ENCODE measurements around the gene SCN8A. TPM values are rescaled to one million over a fixed set of nuclear protein-coding genes. Genes with fewer than 3 reads are reported as not detected.

The SCN8A gene
- total and polyA plus RNA-seq, 2 donors: 0.21 to 0.57 TPM

DNA sequence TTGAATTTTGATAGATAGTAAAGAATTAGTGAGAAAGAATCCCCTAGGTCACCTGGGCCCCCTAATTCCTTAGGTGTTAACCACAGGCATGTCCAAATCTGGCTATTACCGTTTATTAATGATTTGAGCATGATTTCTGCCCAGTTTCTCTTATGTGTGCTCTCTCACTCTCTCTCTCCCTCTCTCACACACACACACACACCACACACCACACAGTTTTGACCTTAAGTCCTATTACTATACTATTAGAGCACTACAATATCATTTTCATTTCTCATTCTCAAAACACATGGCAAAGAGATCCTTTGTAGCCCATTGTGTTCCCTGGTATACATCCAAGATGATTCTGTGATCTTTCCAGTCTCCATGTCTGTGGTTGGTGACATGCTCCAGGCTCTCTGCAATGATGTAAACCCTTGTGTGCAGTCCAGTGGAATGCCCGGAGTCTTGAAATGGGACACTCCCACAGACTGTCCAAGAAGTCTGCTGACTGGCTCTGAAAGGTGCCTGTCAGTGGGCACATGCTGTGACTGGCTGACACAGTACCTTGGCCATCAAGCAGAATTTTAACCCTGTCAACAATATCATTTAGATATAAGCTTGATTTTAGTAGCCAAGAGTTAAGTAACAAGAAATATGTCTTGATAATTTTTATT lies 161.3 kb downstream of the SCN8A start:
- Histone ChIP-seq H3K9me3 (ENCODE audit: control insufficient read depth in 2 of 2, insufficient read depth in 1 of 2, low read length in 1 of 2) (no peaks in the 10 kb centered on the region), H3K36me3 (ENCODE audit: control insufficient read depth in 2 of 2, insufficient read depth in 2 of 2, low read length in 1 of 2) (no peaks in the 10 kb centered on the region), H3K4me3 (ENCODE audit: low read length in 2 of 2) (no peak overlapping the region), H3K4me1 (ENCODE audit: control insufficient read depth in 2 of 2, insufficient read depth in 2 of 2, low read length in 2 of 2) (no peaks in the 10 kb centered on the region), H3K27ac (ENCODE audit: low read depth in 1 of 2, low read length in 1 of 2) (no peak overlapping the region), H3K27me3 (ENCODE audit: control insufficient read depth in 2 of 2, insufficient read depth in 1 of 2, low read length in 1 of 2) (no peaks in the 10 kb centered on the region)
- no peak for DNase-seq (ENCODE audit: low read depth in 6 of 9, low spot score in 9 of 9)
- 93% methylated on average over 2 of the region's 2 CpGs for WGBS

GRCh38 chr12:51753980-51754675 lies 163.1 kb downstream of the SCN8A start:
- H3K27me3 ChIP-seq (ENCODE audit: control insufficient read depth in 2 of 2, insufficient read depth in 1 of 2, low read length in 1 of 2): no peaks in the 10 kb centered on the region
- no peaks in the 10 kb centered on the region for H3K9me3 ChIP-seq (ENCODE audit: control insufficient read depth in 2 of 2, insufficient read depth in 1 of 2, low read length in 1 of 2)
- no peak overlapping the region for H3K4me3 ChIP-seq (ENCODE audit: low read length in 2 of 2)
- H3K36me3 ChIP-seq (ENCODE audit: control insufficient read depth in 2 of 2, insufficient read depth in 2 of 2, low read length in 1 of 2): no peaks in the 10 kb centered on the region
- no peak overlapping the region for H3K27ac ChIP-seq (ENCODE audit: low read depth in 1 of 2, low read length in 1 of 2)
- no peaks in the 10 kb centered on the region for H3K4me1 ChIP-seq (ENCODE audit: control insufficient read depth in 2 of 2, insufficient read depth in 2 of 2, low read length in 2 of 2)
- DNase-seq (ENCODE audit: low read depth in 6 of 9, low spot score in 9 of 9): no peak

GRCh38 chr12:51755251-51755650 lies 164.2 kb downstream of the SCN8A start:
- no peaks in the 10 kb centered on the region for H3K27me3 ChIP-seq (ENCODE audit: control insufficient read depth in 2 of 2, insufficient read depth in 1 of 2, low read length in 1 of 2)
- H3K27ac ChIP-seq (ENCODE audit: low read depth in 1 of 2, low read length in 1 of 2): no peak overlapping the region
- over 99% methylated on average over 2 of the region's 2 CpGs for WGBS
- H3K4me1 ChIP-seq (ENCODE audit: control insufficient read depth in 2 of 2, insufficient read depth in 2 of 2, low read length in 2 of 2): no peaks in the 10 kb centered on the region
- no peak overlapping the region for H3K4me3 ChIP-seq (ENCODE audit: low read length in 2 of 2)
- H3K36me3 ChIP-seq (ENCODE audit: control insufficient read depth in 2 of 2, insufficient read depth in 2 of 2, low read length in 1 of 2): no peaks in the 10 kb centered on the region
- DNase-seq (ENCODE audit: low read depth in 6 of 9, low spot score in 9 of 9): no peak
- no peaks in the 10 kb centered on the region for H3K9me3 ChIP-seq (ENCODE audit: control insufficient read depth in 2 of 2, insufficient read depth in 1 of 2, low read length in 1 of 2)

DNA sequence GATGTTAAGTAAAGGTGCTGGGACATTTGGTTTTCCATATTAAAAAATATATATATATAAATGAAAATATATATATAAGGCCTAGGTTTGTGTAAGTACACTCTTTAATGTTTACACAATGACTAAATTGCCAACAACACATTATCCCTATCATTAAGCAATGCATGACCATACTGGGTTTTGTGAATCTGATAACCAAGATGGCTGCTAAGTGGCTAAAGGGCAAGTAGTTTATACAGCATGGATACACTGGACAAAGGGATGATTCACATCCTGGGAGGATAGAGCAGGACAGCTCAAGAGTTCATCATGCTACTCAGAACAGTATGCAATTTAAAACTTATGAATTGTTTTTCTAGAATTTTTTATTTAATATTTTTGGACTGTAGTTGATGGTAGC lies 168.1 kb downstream of the SCN8A start:
- H3K27ac ChIP-seq (ENCODE audit: low read depth in 1 of 2, low read length in 1 of 2): no peak overlapping the region
- no peaks in the 10 kb centered on the region for H3K4me1 ChIP-seq (ENCODE audit: control insufficient read depth in 2 of 2, insufficient read depth in 2 of 2, low read length in 2 of 2)
- H3K36me3 ChIP-seq (ENCODE audit: control insufficient read depth in 2 of 2, insufficient read depth in 2 of 2, low read length in 1 of 2): no peaks in the 10 kb centered on the region
- H3K9me3 ChIP-seq (ENCODE audit: control insufficient read depth in 2 of 2, insufficient read depth in 1 of 2, low read length in 1 of 2): no peaks in the 10 kb centered on the region
- H3K4me3 ChIP-seq (ENCODE audit: low read length in 2 of 2): no peak overlapping the region
- no peak for DNase-seq (ENCODE audit: low read depth in 6 of 9, low spot score in 9 of 9)
- no peaks in the 10 kb centered on the region for H3K27me3 ChIP-seq (ENCODE audit: control insufficient read depth in 2 of 2, insufficient read depth in 1 of 2, low read length in 1 of 2)

- Histone ChIP-seq H3K9me3 (ENCODE audit: control insufficient read depth in 2 of 2, insufficient read depth in 1 of 2, low read length in 1 of 2) (no peaks in the 10 kb centered on the region), H3K27me3 (ENCODE audit: control insufficient read depth in 2 of 2, insufficient read depth in 1 of 2, low read length in 1 of 2) (no peaks in the 10 kb centered on the region), H3K27ac (ENCODE audit: low read depth in 1 of 2, low read length in 1 of 2) (no peak overlapping the region), H3K4me1 (ENCODE audit: control insufficient read depth in 2 of 2, insufficient read depth in 2 of 2, low read length in 2 of 2) (no peaks in the 10 kb centered on the region), H3K4me3 (ENCODE audit: low read length in 2 of 2) (no peak overlapping the region), H3K36me3 (ENCODE audit: control insufficient read depth in 2 of 2, insufficient read depth in 2 of 2, low read length in 1 of 2) (no peaks in the 10 kb centered on the region)
- no peak for DNase-seq (ENCODE audit: low read depth in 6 of 9, low spot score in 9 of 9)
Measured at GRCh38 chr12:51759695-51760094, 168.7 kb downstream of the SCN8A start.

- WGBS: 100% methylated on average over 1 of the region's 1 CpG
- H3K9me3 ChIP-seq (ENCODE audit: control insufficient read depth in 2 of 2, insufficient read depth in 1 of 2, low read length in 1 of 2): no peaks in the 10 kb centered on the region
- no peak for DNase-seq (ENCODE audit: low read depth in 6 of 9, low spot score in 9 of 9)
- no peak overlapping the region for H3K4me3 ChIP-seq (ENCODE audit: low read length in 2 of 2)
- H3K4me1 ChIP-seq (ENCODE audit: control insufficient read depth in 2 of 2, insufficient read depth in 2 of 2, low read length in 2 of 2): no peaks in the 10 kb centered on the region
- H3K27ac ChIP-seq (ENCODE audit: low read depth in 1 of 2, low read length in 1 of 2): no peak overlapping the region
- H3K36me3 ChIP-seq (ENCODE audit: control insufficient read depth in 2 of 2, insufficient read depth in 2 of 2, low read length in 1 of 2): no peaks in the 10 kb centered on the region
- no peaks in the 10 kb centered on the region for H3K27me3 ChIP-seq (ENCODE audit: control insufficient read depth in 2 of 2, insufficient read depth in 1 of 2, low read length in 1 of 2)
Measured at GRCh38 chr12:51760231-51760630, 169.2 kb downstream of the SCN8A start.

- Histone ChIP-seq H3K4me1 (ENCODE audit: control insufficient read depth in 2 of 2, insufficient read depth in 2 of 2, low read length in 2 of 2) (peaks cover 0 to 15% of the 10 kb centered on the region in 2 donors), H3K27me3 (ENCODE audit: control insufficient read depth in 2 of 2, insufficient read depth in 1 of 2, low read length in 1 of 2) (no peaks in the 10 kb centered on the region), H3K4me3 (ENCODE audit: low read length in 2 of 2) (no peak overlapping the region), H3K36me3 (ENCODE audit: control insufficient read depth in 2 of 2, insufficient read depth in 2 of 2, low read length in 1 of 2) (no peaks in the 10 kb centered on the region), H3K9me3 (ENCODE audit: control insufficient read depth in 2 of 2, insufficient read depth in 1 of 2, low read length in 1 of 2) (no peaks in the 10 kb centered on the region), H3K27ac (ENCODE audit: low read depth in 1 of 2, low read length in 1 of 2) (no peak overlapping the region)
- DNase-seq (ENCODE audit: low read depth in 6 of 9, low spot score in 9 of 9): no peak
Measured at GRCh38 chr12:51763743-51764142, 172.7 kb downstream of the SCN8A start.

GRCh38 chr12:51766067-51766676 lies 175.1 kb downstream of the SCN8A start:
- no peaks in the 10 kb centered on the region for H3K9me3 ChIP-seq (ENCODE audit: control insufficient read depth in 2 of 2, insufficient read depth in 1 of 2, low read length in 1 of 2)
- H3K27ac ChIP-seq (ENCODE audit: low read depth in 1 of 2, low read length in 1 of 2): no peak overlapping the region
- peak in 1 of 9 donors; percentile 62 for DNase-seq (ENCODE audit: low read depth in 6 of 9, low spot score in 9 of 9)
- peaks cover 0 to 15% of the 10 kb centered on the region in 2 donors for H3K4me1 ChIP-seq (ENCODE audit: control insufficient read depth in 2 of 2, insufficient read depth in 2 of 2, low read length in 2 of 2)
- no peaks in the 10 kb centered on the region for H3K27me3 ChIP-seq (ENCODE audit: control insufficient read depth in 2 of 2, insufficient read depth in 1 of 2, low read length in 1 of 2)
- WGBS: 77% methylated on average over 6 of the region's 6 CpGs
- H3K4me3 ChIP-seq (ENCODE audit: low read length in 2 of 2): no peak overlapping the region
- peaks cover 0 to 4% of the 10 kb centered on the region in 2 donors for H3K36me3 ChIP-seq (ENCODE audit: control insufficient read depth in 2 of 2, insufficient read depth in 2 of 2, low read length in 1 of 2)

DNA sequence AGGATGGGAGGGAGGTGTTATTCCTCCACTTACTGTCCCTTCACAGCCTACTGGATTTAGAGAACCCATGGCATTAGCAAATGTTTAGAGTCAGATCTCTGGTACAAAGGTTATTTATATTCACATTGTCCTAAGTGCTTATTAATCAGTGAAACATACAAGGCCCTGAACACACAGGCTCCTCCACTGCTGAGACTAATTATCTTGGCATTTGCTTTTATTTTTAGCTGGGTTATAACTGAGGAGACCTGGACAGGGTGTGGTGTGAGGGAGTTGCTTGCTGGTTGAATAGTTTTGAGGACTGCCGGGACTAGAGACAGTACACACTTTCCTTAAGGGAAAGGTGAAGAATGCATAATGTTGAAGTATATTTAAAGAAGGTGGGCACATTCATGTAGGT lies 180.0 kb downstream of the SCN8A start:
- 100% methylated on average over 1 of the region's 1 CpG for WGBS
- no peak for DNase-seq (ENCODE audit: low read depth in 6 of 9, low spot score in 9 of 9)
- Histone ChIP-seq H3K27me3 (ENCODE audit: control insufficient read depth in 2 of 2, insufficient read depth in 1 of 2, low read length in 1 of 2) (no peaks in the 10 kb centered on the region), H3K36me3 (ENCODE audit: control insufficient read depth in 2 of 2, insufficient read depth in 2 of 2, low read length in 1 of 2) (peaks cover 0 to 4% of the 10 kb centered on the region in 2 donors), H3K4me3 (ENCODE audit: low read length in 2 of 2) (no peak overlapping the region), H3K9me3 (ENCODE audit: control insufficient read depth in 2 of 2, insufficient read depth in 1 of 2, low read length in 1 of 2) (no peaks in the 10 kb centered on the region), H3K27ac (ENCODE audit: low read depth in 1 of 2, low read length in 1 of 2) (no peak overlapping the region), H3K4me1 (ENCODE audit: control insufficient read depth in 2 of 2, insufficient read depth in 2 of 2, low read length in 2 of 2) (peaks cover 0 to 10% of the 10 kb centered on the region in 2 donors)
